CD14-positive monocyte (primary cell): ENCODE results near the gene KCNT2. TPM values are rescaled to one million over a fixed set of nuclear protein-coding genes. Genes with fewer than 3 reads are reported as not detected.

Experiments used
- DNase-seq, 3 donors: peaks; one replicate each; pipeline ENCODE4 v3.0.0-alpha.2; 2011 to 2022
- H2AFZ ChIP-seq: 2 replicates; pipeline ENCODE4 v1.6.0; 2012; ENCODE audit warnings: mild to moderate bottlenecking, low read depth, low read length, inconsistent platforms; ENCODE audit not compliant: insufficient read depth, poor library complexity, severe bottlenecking
- H3K27ac ChIP-seq, 2 donors: 1 replicate in 1 of 2; 2 replicates in 1 of 2; pipeline ENCODE4 v1.5.1; 2012 to 2013; ENCODE audit warnings: low read length in 2 of 2, control low read depth in 1 of 2, inconsistent platforms in 1 of 2, low read depth in 1 of 2, mild to moderate bottlenecking in 1 of 2
- H3K27me3 ChIP-seq, 2 donors: one replicate each; pipeline versions ENCODE4 v1.6.0 to v1.6.1; 2011 to 2013; ENCODE audit warnings: low read length in 2 of 2; ENCODE audit not compliant: control insufficient read depth in 2 of 2, insufficient read depth in 2 of 2
- H3K36me3 ChIP-seq, 2 donors: replicated peaks in 1 of 2; 1 replicate in 1 of 2; 2 replicates in 1 of 2; pipeline versions ENCODE4 v1.5.1 to v1.6.1; 2012 to 2013; ENCODE audit warnings: low read length in 2 of 2, control low read depth in 1 of 2, inconsistent platforms in 1 of 2, mild to moderate bottlenecking in 1 of 2; ENCODE audit not compliant: insufficient read depth in 2 of 2, control insufficient read depth in 1 of 2
- H3K4me1 ChIP-seq, 2 donors: 1 replicate in 1 of 2; 2 replicates in 1 of 2; pipeline versions ENCODE4 v1.5.1 to v1.6.1; 2012 to 2013; ENCODE audit warnings: low read length in 2 of 2, control low read depth in 1 of 2, inconsistent platforms in 1 of 2, mild to moderate bottlenecking in 1 of 2, moderate library complexity in 1 of 2; ENCODE audit not compliant: insufficient read depth in 2 of 2, control insufficient read depth in 1 of 2
- H3K4me2 ChIP-seq: replicated peaks from 2 replicates; pipeline ENCODE3; 2012; ENCODE audit warnings: low read length, moderate library complexity, mild to moderate bottlenecking; ENCODE audit not compliant: poor library complexity, severe bottlenecking; ENCODE audit errors: extremely low read depth
- H3K4me3 ChIP-seq, 3 experiments: fragments of 200-600 bp in 1 of 3; sonication (generic) in 1 of 3; replicated peaks in 1 of 3; 1 replicate in 2 of 3; 2 replicates in 1 of 3; pipeline ENCODE4 v1.5.1; 2011 to 2013; ENCODE audit warnings: low read length in 3 of 3, mild to moderate bottlenecking in 3 of 3, control low read depth in 2 of 3, low read depth in 2 of 3, inconsistent platforms in 1 of 3, moderate library complexity in 1 of 3
- H3K79me2 ChIP-seq: 2 replicates; pipeline ENCODE4 v1.6.0; 2012; ENCODE audit warnings: mild to moderate bottlenecking, control low read depth, inconsistent platforms, low read length, moderate library complexity; ENCODE audit not compliant: insufficient read depth
- H3K9ac ChIP-seq: 2 replicates; pipeline ENCODE4 v1.6.0; 2017; ENCODE audit warnings: low read length, mild to moderate bottlenecking; ENCODE audit not compliant: insufficient read depth, poor library complexity, severe bottlenecking
- H3K9me3 ChIP-seq, 2 donors: replicated peaks in 1 of 2; 1 replicate in 1 of 2; 2 replicates in 1 of 2; pipeline versions ENCODE4 v1.5.1 to v1.6.1; 2012 to 2013; ENCODE audit warnings: low read length in 2 of 2, control low read depth in 1 of 2; ENCODE audit not compliant: control insufficient read depth in 1 of 2, insufficient read depth in 1 of 2
- H4K20me1 ChIP-seq: 2 replicates; pipeline ENCODE4 v1.6.0; 2012; ENCODE audit warnings: mild to moderate bottlenecking, low read length, control low read depth, moderate library complexity; ENCODE audit not compliant: insufficient read depth
- H3K27ac Mint-ChIP-seq, 7 donors: one replicate each; pipeline ENCODE4 v1.8.0; 2020; ENCODE audit warnings: mild to moderate bottlenecking in 7 of 7, mixed read lengths in 7 of 7, moderate library complexity in 6 of 7, inconsistent platforms in 2 of 7
- H3K27me3 Mint-ChIP-seq, 3 donors: one replicate each; pipeline ENCODE4 v1.8.0; 2021 to 2022; ENCODE audit warnings: low read depth in 3 of 3, mild to moderate bottlenecking in 3 of 3, mixed read lengths in 3 of 3, moderate library complexity in 3 of 3, inconsistent platforms in 1 of 3
- H3K36me3 Mint-ChIP-seq, 2 donors: one replicate each; pipeline ENCODE4 v1.8.0; 2020; ENCODE audit warnings: mixed read lengths in 2 of 2, inconsistent platforms in 1 of 2, mild to moderate bottlenecking in 1 of 2
- H3K4me1 Mint-ChIP-seq: one replicate; pipeline ENCODE4 v1.8.0; 2020; ENCODE audit warnings: mild to moderate bottlenecking, mixed read lengths
- H3K4me3 Mint-ChIP-seq, 2 donors: one replicate each; pipeline ENCODE4 v1.8.0; 2020; ENCODE audit warnings: mild to moderate bottlenecking in 2 of 2, mixed read lengths in 2 of 2, moderate library complexity in 1 of 2
- H3K9me3 Mint-ChIP-seq, 7 donors: one replicate each; pipeline ENCODE4 v1.8.0; 2020 to 2022; ENCODE audit warnings: mixed read lengths in 7 of 7, mild to moderate bottlenecking in 6 of 7, moderate library complexity in 6 of 7, inconsistent platforms in 2 of 7
- CTCF ChIP-seq: fragments of 200-600 bp; IDR thresholded peaks from one replicate; pipeline ENCODE4 v1.8.0; 2022; ENCODE audit warnings: antibody characterized with exemption, mild to moderate bottlenecking
- WGBS: methylation state at CpG from one replicate; pipeline ENCODE4 v1.1.5; 2013; ENCODE audit warnings: missing lambda C conversion rate; ENCODE audit not compliant: insufficient coverage; 5-methylcytosine and 5-hydroxymethylcytosine counted together
- intact Hi-C, 2 donors: fragments of 100-400 bp; cut with micrococcal nuclease; formaldehyde crosslinking; loops; one replicate each; pipeline versions ENCODE4 v1.15.0 to v1.15.1; 2023
- polyA plus RNA-seq, 3 donors: library from polyadenylated mRNA; depleted of rRNA in 1 of 3; unstranded in 2 of 3; stranded (reverse) in 1 of 3; fragments of 300-500 nt in 2 of 3; fragments of >200 nt in 1 of 3; fragmentation: Illumina TruSeq in 2 of 3; gene quantifications; 1 replicate in 2 of 3; 2 replicates in 1 of 3; pipeline ENCODE4 v1.2.3, GENCODE V29; 2012 to 2021

Gene KCNT2
- polyA plus RNA-seq, 3 donors: not detected

- DNase-seq: no peak
- no peaks in the 10 kb centered on the region for H3K27me3 ChIP-seq
- TF ChIP-seq CTCF: no peak
- H3K4me3 ChIP-seq: no peak overlapping the region
- Mint-ChIP-seq H3K4me3 (no peak overlapping the region), H3K27me3 (no peaks in the 10 kb centered on the region), H3K27ac (no peak overlapping the region), H3K4me1 (no peaks in the 10 kb centered on the region), H3K9me3 (peaks cover 0 to 5% (median 0%) of the 10 kb centered on the region in 7 donors), H3K36me3 (no peaks in the 10 kb centered on the region)
- H3K9me3 ChIP-seq: no peaks in the 10 kb centered on the region
- H4K20me1 ChIP-seq: no peaks in the 10 kb centered on the region
- H3K9ac ChIP-seq: no peak overlapping the region
- intact Hi-C loops: no loop called here
- H3K36me3 ChIP-seq: no peaks in the 10 kb centered on the region
- H3K4me1 ChIP-seq: no peaks in the 10 kb centered on the region
- H3K4me2 ChIP-seq: no peak overlapping the region
- H3K27ac ChIP-seq: no peak overlapping the region
- H2AFZ ChIP-seq: no peak overlapping the region
- H3K79me2 ChIP-seq: no peaks in the 10 kb centered on the region
Observed at GRCh38 chr1:196260270-196260669, 348.0 kb downstream of the KCNT2 start.

GRCh38 chr1:196259316-196259715 is 348.9 kb downstream of the KCNT2 start:
- intact Hi-C loops: no loop called here
- peaks cover 0 to 1% (median 0%) of the 10 kb centered on the region in 7 donors for H3K9me3 Mint-ChIP-seq
- no peak for TF ChIP-seq CTCF

More at GRCh38 chr1:196259316-196259715, 348.9 kb downstream of the KCNT2 start:
- no peak overlapping the region for H3K4me3 ChIP-seq
- no peak for DNase-seq
- no peak overlapping the region for H3K4me2 ChIP-seq
- no CpG with 5 or more reads among the region's 2 CpGs for WGBS
- H3K9me3 ChIP-seq: no peaks in the 10 kb centered on the region
- no peaks in the 10 kb centered on the region for H3K27me3 ChIP-seq
- H3K36me3 ChIP-seq: no peaks in the 10 kb centered on the region
- no peak overlapping the region for H3K9ac ChIP-seq
- Mint-ChIP-seq H3K36me3 (no peaks in the 10 kb centered on the region), H3K27ac (no peak overlapping the region), H3K27me3 (no peaks in the 10 kb centered on the region), H3K4me1 (no peaks in the 10 kb centered on the region), H3K4me3 (no peak overlapping the region)
- no peaks in the 10 kb centered on the region for H3K79me2 ChIP-seq
- no peak overlapping the region for H3K27ac ChIP-seq
- H2AFZ ChIP-seq: no peak overlapping the region
- H3K4me1 ChIP-seq: no peaks in the 10 kb centered on the region
- H4K20me1 ChIP-seq: no peaks in the 10 kb centered on the region
